ENCODE data around the gene TEX28.

The TEX28 gene

GRCh38 chrX:154321594-154321993 lies 26.7 kb upstream of the TEX28 start:
- Histone ChIP-seq H3K4me1 (ENCODE audit: control insufficient read depth, low read length) (peaks cover 36% of the 10 kb centered on the region), H3K9me2 (replicated peaks; ENCODE audit: control insufficient read depth, low read length) (no peaks in the 10 kb centered on the region), H3K9me3 (ENCODE audit: control insufficient read depth, insufficient read depth, low read length) (no peaks in the 10 kb centered on the region), H3K27me3 (ENCODE audit: control insufficient read depth, low read length) (peaks cover 8% of the 10 kb centered on the region), H3K79me2 (ENCODE audit: control insufficient read depth, low read length) (no peaks in the 10 kb centered on the region), H4K20me1 (ENCODE audit: control insufficient read depth, insufficient read depth, low read depth, low read length) (no peaks in the 10 kb centered on the region), H3F3A (ENCODE audit: control insufficient read depth, insufficient read depth) (no peaks in the 10 kb centered on the region), H3K4me3 (ENCODE audit: low read length) (no peak overlapping the region; the same call in 1 of the 2 replicates), H3K27ac (ENCODE audit: low read depth, low read length) (no peak overlapping the region), H3K36me3 (ENCODE audit: control insufficient read depth, low read length) (no peaks in the 10 kb centered on the region), H3K4me2 (ENCODE audit: low read length) (peak overlapping the region; percentile 56)
- TF ChIP-seq CTCF (IDR thresholded peaks at IDR 0.05; ENCODE audit: low read depth, low read length, poor library complexity, severe bottlenecking) (peak; percentile 22), EZH2phosphoT487 (IDR thresholded peaks at IDR 0.05; ENCODE audit: borderline replicate concordance, low read length) (no peak)

GRCh38 chrX:154321152-154321551 lies 26.2 kb upstream of the TEX28 start:
- H3K4me1 ChIP-seq (ENCODE audit: control insufficient read depth, low read length) = peaks cover 36% of the 10 kb centered on the region
- no peaks in the 10 kb centered on the region for H3F3A ChIP-seq (ENCODE audit: control insufficient read depth, insufficient read depth)
- H4K20me1 ChIP-seq (ENCODE audit: control insufficient read depth, insufficient read depth, low read depth, low read length) = no peaks in the 10 kb centered on the region
- TF ChIP-seq CTCF (IDR thresholded peaks at IDR 0.05; ENCODE audit: low read depth, low read length, poor library complexity, severe bottlenecking) (no peak), EZH2phosphoT487 (IDR thresholded peaks at IDR 0.05; ENCODE audit: borderline replicate concordance, low read length) (no peak)
- no peaks in the 10 kb centered on the region for H3K36me3 ChIP-seq (ENCODE audit: control insufficient read depth, low read length)
- H3K4me2 ChIP-seq (ENCODE audit: low read length) = peak overlapping the region; percentile 59
- H3K79me2 ChIP-seq (ENCODE audit: control insufficient read depth, low read length) = no peaks in the 10 kb centered on the region
- H3K9me3 ChIP-seq (ENCODE audit: control insufficient read depth, insufficient read depth, low read length) = no peaks in the 10 kb centered on the region
- H3K27me3 ChIP-seq (ENCODE audit: control insufficient read depth, low read length) = peaks cover 3% of the 10 kb centered on the region
- no peak overlapping the region for H3K27ac ChIP-seq (ENCODE audit: low read depth, low read length)
- peak overlapping the region; percentile 24; the same call in 1 of the 2 replicates for H3K4me3 ChIP-seq (ENCODE audit: low read length)
- H3K9me2 ChIP-seq (replicated peaks; ENCODE audit: control insufficient read depth, low read length) = no peaks in the 10 kb centered on the region

- Histone ChIP-seq H3K4me3 (ENCODE audit: low read length) (no peak overlapping the region), H3K36me3 (ENCODE audit: control insufficient read depth, low read length) (no peaks in the 10 kb centered on the region), H3K79me2 (ENCODE audit: control insufficient read depth, low read length) (no peaks in the 10 kb centered on the region), H3K9me2 (replicated peaks; ENCODE audit: control insufficient read depth, low read length) (no peaks in the 10 kb centered on the region), H3K27ac (ENCODE audit: low read depth, low read length) (no peak overlapping the region), H3F3A (ENCODE audit: control insufficient read depth, insufficient read depth) (no peaks in the 10 kb centered on the region), H3K4me2 (ENCODE audit: low read length) (peak overlapping the region; percentile 59; the same call in 1 of the 2 replicates), H3K4me1 (ENCODE audit: control insufficient read depth, low read length) (peaks cover 40% of the 10 kb centered on the region), H4K20me1 (ENCODE audit: control insufficient read depth, insufficient read depth, low read depth, low read length) (no peaks in the 10 kb centered on the region), H3K9me3 (ENCODE audit: control insufficient read depth, insufficient read depth, low read length) (no peaks in the 10 kb centered on the region), H3K27me3 (ENCODE audit: control insufficient read depth, low read length) (peaks cover 2% of the 10 kb centered on the region)
- TF ChIP-seq EZH2phosphoT487 (IDR thresholded peaks at IDR 0.05; ENCODE audit: borderline replicate concordance, low read length) (no peak), CTCF (IDR thresholded peaks at IDR 0.05; ENCODE audit: low read depth, low read length, poor library complexity, severe bottlenecking) (no peak)
Measured at GRCh38 chrX:154320406-154320805, 25.5 kb upstream of the TEX28 start.
